Astrocyte (in vitro differentiated cells and primary cell): Measurements from ENCODE around the gene TENM4.

ENCODE experiments used
- CTCF ChIP-seq: IDR thresholded peaks from 2 replicates; pipeline ENCODE4 v1.5.1; 2011; ENCODE audit warnings: low read depth, mild to moderate bottlenecking, inconsistent platforms, low read length, moderate library complexity; ENCODE audit not compliant: insufficient read depth
- EZH2 ChIP-seq: IDR thresholded peaks from 2 replicates; pipeline ENCODE4 v1.6.1; 2012; ENCODE audit warnings: mild to moderate bottlenecking, low read length, inconsistent platforms; ENCODE audit not compliant: insufficient read depth

GRCh38 chr11:79312617-79313529 lies 128.0 kb downstream of the TENM4 start:
- TF ChIP-seq CTCF (no peak), EZH2 (no peak)
